ENCODE data around the gene VPS16. TPM values are rescaled to one million over a fixed set of nuclear protein-coding genes. Genes with fewer than 3 reads are reported as not detected.

The VPS16 gene
- total RNA-seq, 2 experiments from 2014 or later, result 47.0 to 55.2 TPM

DNA sequence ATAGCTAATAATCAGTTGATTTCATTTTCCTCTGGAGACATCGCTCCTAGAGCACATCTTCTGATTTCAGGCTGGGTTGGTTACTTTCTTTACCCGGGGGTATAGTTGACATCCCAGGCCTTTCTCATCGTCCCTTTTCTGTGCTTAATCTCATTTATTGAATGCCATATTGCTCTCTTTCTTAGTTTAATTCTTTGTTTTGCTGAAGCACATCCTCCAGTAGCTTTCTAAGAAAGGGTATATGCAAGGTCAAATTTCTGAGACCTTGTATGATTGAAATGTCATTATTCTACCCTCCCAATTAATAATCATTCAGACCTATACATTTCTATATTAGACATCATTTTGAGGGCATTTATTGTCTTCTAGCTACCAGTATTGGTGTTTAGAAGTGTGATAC, 28.4 kb upstream of the VPS16 start:
- POLR2A ChIA-PET, result interaction anchor here (0.6 kb wide), 1 partner anchor 174 kb away, joined by 3 read pairs; no protein-coding TSS in a partner anchor
- no peaks in the 10 kb centered on the region for H3K4me1 Mint-ChIP-seq (ENCODE audit: low read depth)
- DNase-seq (no peak), ATAC-seq (no peak)
- H3K27ac Mint-ChIP-seq, result no peak overlapping the region
- peaks cover 6% of the 10 kb centered on the region for H3K9me3 Mint-ChIP-seq (ENCODE audit: insufficient read depth)
- no peak overlapping the region for H3K4me3 Mint-ChIP-seq
- H3K36me3 Mint-ChIP-seq (ENCODE audit: low read depth), result no peaks in the 10 kb centered on the region
- peaks cover 47% of the 10 kb centered on the region for H3K27me3 Mint-ChIP-seq (ENCODE audit: low read depth)
- CTCF ChIA-PET, result no interaction called here

DNA sequence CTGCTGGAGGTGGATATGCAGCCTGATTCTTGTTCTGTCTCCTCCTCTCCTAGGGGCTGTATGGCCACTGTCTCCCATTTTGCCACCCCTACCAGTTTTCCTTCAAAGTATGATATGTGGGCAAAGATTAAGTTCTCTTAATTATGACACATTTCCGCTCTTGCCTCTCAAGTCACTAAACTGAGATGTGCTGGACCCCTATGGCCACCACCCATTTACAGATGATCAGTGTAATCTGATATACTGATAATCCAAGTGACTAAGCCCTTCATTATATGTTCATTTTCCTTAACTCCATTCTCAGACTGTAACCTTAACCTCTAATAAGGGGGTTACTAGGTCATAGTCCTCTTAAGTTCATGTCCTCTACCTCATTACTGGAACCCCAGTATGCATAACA, 26.5 kb upstream of the VPS16 start:
- no peak overlapping the region for H3K27ac Mint-ChIP-seq
- H3K4me3 Mint-ChIP-seq, result no peak overlapping the region
- peaks cover 52% of the 10 kb centered on the region for H3K27me3 Mint-ChIP-seq (ENCODE audit: low read depth)
- ChIA-PET CTCF (interaction anchor here (0.6 kb wide), 1 partner anchor 47 kb away, joined by 4 read pairs; no protein-coding TSS in a partner anchor), POLR2A (no interaction called here)
- peaks cover 6% of the 10 kb centered on the region for H3K9me3 Mint-ChIP-seq (ENCODE audit: insufficient read depth)
- DNase-seq (no peak), ATAC-seq (no peak)
- H3K4me1 Mint-ChIP-seq (ENCODE audit: low read depth), result peaks cover 4% of the 10 kb centered on the region
- no peaks in the 10 kb centered on the region for H3K36me3 Mint-ChIP-seq (ENCODE audit: low read depth)

DNA sequence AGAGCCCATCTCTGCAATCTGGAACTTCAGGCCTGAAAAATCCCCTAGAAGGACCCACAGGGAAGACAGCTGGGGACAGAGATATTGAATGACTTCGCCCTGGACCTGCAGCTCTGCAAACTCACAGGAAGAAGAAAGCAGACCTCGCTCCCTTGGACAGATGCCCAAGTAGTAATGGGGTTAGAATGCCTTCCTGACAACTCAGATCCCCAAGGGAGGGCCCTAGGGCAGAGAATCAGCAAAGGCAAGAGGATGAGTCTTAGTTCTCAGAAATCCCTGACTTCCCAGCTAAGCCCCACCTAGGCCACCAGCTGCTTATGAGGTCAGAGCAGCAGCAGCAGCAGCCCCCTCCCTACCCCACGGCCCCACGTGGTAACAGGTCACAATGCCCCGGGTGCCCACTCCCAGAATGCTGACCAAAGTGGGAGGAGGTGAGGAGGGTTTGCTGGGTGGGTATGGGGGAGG, 25.9 kb upstream of the VPS16 start, which contains the start of gene C20orf141:
Gene C20orf141, plus strand, starts transcription at position 401 of the 465 bp plus-strand sequence. CDS start 198 bp downstream, outside the sequence.
- no peaks in the 10 kb centered on the region for H3K36me3 Mint-ChIP-seq (ENCODE audit: low read depth)

DNA sequence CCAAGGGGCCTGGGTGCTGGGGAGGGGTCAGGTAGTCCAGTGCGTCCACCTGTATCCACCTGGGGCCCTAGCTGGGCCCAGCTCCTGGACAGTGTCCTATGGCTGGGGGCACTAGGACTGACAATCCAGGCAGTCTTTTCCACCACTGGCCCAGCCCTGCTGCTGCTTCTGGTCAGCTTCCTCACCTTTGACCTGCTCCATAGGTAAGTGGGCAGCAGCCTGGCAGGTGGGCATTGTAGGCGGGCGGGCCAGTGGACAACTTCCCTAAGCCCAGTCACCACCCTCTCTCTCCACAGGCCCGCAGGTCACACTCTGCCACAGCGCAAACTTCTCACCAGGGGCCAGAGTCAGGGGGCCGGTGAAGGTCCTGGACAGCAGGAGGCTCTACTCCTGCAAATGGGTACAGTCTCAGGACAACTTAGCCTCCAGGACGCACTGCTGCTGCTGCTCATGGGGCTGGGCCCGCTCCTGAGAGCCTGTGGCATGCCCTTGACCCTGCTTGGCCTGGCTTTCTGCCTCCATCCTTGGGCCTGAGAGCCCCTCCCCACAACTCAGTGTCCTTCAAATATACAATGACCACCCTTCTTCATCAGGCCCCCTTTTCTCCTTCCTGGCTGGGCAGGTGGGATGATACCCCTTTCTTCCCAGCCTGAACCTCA, 25.2 kb upstream of the VPS16 start:
- ChIA-PET POLR2A (no interaction called here), CTCF (no interaction called here)
- Mint-ChIP-seq H3K36me3 (ENCODE audit: low read depth) (no peaks in the 10 kb centered on the region), H3K27me3 (ENCODE audit: low read depth) (peaks cover 60% of the 10 kb centered on the region), H3K27ac (no peak overlapping the region), H3K4me1 (ENCODE audit: low read depth) (peaks cover 6% of the 10 kb centered on the region), H3K9me3 (ENCODE audit: insufficient read depth) (peaks cover 6% of the 10 kb centered on the region), H3K4me3 (no peak overlapping the region)
- no peak for ATAC-seq
- DNase-seq, result no peak

More for the DNA sequence above, 25.9 kb upstream of the VPS16 start, which contains the start of gene C20orf141:
- H3K4me3 Mint-ChIP-seq, result no peak within 1 kb of the TSS
- H3K4me1 Mint-ChIP-seq (ENCODE audit: low read depth), result peaks cover 4% of the 10 kb centered on the region
- H3K9me3 Mint-ChIP-seq (ENCODE audit: insufficient read depth), result peaks cover 6% of the 10 kb centered on the region
- ChIA-PET CTCF (no interaction called here), POLR2A (no interaction called here)
- no peak within 1 kb of the TSS for H3K27ac Mint-ChIP-seq
- H3K27me3 Mint-ChIP-seq (ENCODE audit: low read depth), result peaks cover 54% of the 10 kb centered on the region
- DNase-seq, result no peak
- ATAC-seq, result no peak

DNA sequence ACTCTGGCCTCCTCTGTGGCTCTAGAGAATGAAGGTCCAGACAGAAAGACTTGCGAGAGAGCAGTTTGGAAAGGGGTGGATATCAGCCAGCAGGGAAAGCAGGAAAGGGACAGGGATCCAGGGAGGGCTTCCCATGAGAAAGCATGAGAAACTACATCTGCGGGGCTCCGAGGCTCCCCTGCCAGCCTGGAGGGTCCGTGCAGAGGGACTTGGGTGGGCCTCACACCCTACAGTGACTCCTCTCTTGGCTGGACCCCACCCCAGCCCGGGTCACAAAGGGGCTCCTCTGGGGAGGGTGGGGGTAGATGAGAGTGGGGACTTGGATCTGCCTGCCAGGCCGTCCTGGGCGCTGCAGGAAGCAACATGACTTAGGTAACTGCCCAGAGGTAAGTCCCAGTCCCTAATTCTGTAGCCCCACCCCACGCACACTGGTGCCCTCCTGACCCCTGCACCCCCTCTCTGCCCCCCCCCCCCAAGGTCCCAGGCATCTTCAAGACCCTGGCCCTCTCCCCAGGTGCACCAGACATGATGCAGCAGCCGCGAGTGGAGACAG, 24.4 kb upstream of the VPS16 start, which contains the start of gene TMEM239:
Gene TMEM239, plus strand, starts transcription at position 335 of the 553 bp plus-strand sequence. Its CDS starts 191 bp downstream, at position 526.
- H3K27ac Mint-ChIP-seq, result no peak within 1 kb of the TSS
- H3K27me3 Mint-ChIP-seq (ENCODE audit: low read depth), result peaks cover 61% of the 10 kb centered on the region
- no peak within 1 kb of the TSS for H3K4me3 Mint-ChIP-seq
- ChIA-PET CTCF (no interaction called here), POLR2A (no interaction called here)
- H3K9me3 Mint-ChIP-seq (ENCODE audit: insufficient read depth), result peaks cover 6% of the 10 kb centered on the region
- DNase-seq (no peak), ATAC-seq (no peak)
- peaks cover 8% of the 10 kb centered on the region for H3K4me1 Mint-ChIP-seq (ENCODE audit: low read depth)
- H3K36me3 Mint-ChIP-seq (ENCODE audit: low read depth), result no peaks in the 10 kb centered on the region

DNA sequence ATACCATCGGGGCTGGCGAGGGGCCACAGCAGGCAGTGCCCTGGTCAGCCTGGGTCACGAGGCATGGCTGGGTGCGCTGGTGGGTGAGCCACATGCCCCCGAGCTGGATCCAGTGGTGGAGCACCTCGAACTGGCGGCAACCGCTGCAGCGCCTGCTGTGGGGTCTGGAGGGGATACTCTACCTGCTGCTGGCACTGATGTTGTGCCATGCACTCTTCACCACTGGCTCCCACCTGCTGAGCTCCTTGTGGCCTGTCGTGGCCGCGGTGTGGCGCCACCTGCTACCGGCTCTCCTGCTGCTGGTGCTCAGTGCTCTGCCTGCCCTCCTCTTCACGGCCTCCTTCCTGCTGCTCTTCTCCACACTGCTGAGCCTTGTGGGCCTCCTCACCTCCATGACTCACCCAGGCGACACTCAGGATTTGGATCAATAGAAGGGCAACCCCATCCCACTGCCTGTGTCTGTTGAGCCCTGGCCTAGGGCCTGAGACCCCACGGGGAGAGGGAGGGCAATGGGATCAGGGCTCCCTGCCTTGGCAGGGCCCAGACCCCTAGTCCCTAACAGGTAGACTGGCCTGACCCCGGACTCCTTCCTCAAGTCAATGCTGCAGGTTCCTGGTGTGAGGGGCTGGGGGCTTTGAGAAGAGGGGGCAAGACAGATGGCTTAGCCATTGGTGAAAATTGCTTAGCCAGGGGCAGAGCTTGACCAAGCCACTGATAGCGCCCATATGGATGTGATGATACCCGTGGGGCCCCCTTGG, 23.8 kb upstream of the VPS16 start:
- Mint-ChIP-seq H3K27me3 (ENCODE audit: low read depth) (peaks cover 61% of the 10 kb centered on the region), H3K9me3 (ENCODE audit: insufficient read depth) (peaks cover 6% of the 10 kb centered on the region), H3K36me3 (ENCODE audit: low read depth) (no peaks in the 10 kb centered on the region), H3K27ac (no peak overlapping the region), H3K4me1 (ENCODE audit: low read depth) (peaks cover 13% of the 10 kb centered on the region), H3K4me3 (no peak overlapping the region)
- POLR2A ChIA-PET, result interaction anchor here (0.7 kb wide), 1 partner anchor 770 kb away, joined by 3 read pairs; no protein-coding TSS in a partner anchor
- ATAC-seq, result peak; percentile 56
- DNase-seq, result no peak
- CTCF ChIA-PET, result no interaction called here

DNA sequence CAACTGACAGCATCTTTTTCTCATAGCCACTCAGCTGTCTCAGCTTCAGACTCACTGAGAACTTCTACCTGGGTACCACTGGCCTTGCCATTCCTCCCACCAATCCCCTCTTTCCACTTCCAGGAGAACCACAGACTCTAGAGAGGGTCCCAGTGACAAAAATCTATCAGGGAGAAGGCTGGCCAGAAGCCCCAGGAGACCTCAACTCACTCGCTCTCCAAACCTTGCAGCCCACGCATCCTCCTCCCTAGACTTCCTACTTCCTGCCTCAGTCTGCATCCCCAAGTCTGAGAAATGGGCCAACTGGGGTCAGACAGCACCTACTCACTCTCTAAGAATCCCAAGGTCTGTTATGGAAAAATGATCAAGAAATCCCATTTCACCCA, 23.2 kb upstream of the VPS16 start:
- POLR2A ChIA-PET, result interaction anchor here (1.0 kb wide), 1 partner anchor 23 kb away, joined by 4 read pairs; the partner anchor contains the start of genes PCED1A and VPS16
- CTCF ChIA-PET, result no interaction called here
- Mint-ChIP-seq H3K27me3 (ENCODE audit: low read depth) (peaks cover 56% of the 10 kb centered on the region), H3K9me3 (ENCODE audit: insufficient read depth) (peaks cover under 1% of the 10 kb centered on the region), H3K36me3 (ENCODE audit: low read depth) (no peaks in the 10 kb centered on the region), H3K27ac (no peak overlapping the region), H3K4me1 (ENCODE audit: low read depth) (peaks cover 18% of the 10 kb centered on the region), H3K4me3 (no peak overlapping the region)
- no peak for ATAC-seq
- DNase-seq, result no peak

DNA sequence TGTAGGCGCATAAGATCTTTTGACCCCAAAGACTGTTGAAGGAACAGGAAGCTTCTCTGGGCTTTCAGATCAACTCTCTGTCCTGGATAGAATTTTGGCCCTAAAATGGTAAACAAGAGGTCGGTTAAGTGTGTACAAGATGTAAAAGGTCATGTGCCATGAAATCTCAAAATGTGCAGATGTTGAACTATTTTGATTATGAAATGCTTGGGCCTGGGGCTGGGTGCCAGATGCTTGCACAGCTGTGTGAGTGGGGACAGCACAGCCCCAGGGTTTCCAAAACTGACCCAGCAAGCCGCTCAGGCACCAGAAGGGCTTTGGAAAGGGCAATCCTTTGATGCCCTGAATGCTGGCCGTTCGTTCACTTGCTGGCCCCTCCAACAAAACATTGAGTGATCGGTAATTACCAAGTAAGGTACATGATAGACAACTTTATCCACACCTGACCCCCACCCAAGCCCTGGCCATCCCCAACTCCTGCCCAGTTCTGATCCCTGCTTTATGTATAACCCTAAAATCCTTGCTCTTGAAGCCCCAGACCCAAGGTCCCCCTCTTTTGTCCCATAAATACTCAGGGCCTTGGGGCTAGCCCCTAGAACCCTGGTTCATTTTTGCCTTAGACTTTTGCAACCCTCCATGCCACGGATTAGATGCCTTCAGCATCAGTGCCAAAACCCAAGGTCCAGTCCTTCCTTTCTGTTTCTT, 22.5 kb upstream of the VPS16 start:
- peaks cover 51% of the 10 kb centered on the region for H3K27me3 Mint-ChIP-seq (ENCODE audit: low read depth)
- H3K4me1 Mint-ChIP-seq (ENCODE audit: low read depth), result peaks cover 18% of the 10 kb centered on the region
- H3K9me3 Mint-ChIP-seq (ENCODE audit: insufficient read depth), result no peaks in the 10 kb centered on the region
- ATAC-seq (no peak), DNase-seq (no peak)
- H3K27ac Mint-ChIP-seq, result no peak overlapping the region
- no peak overlapping the region for H3K4me3 Mint-ChIP-seq
- ChIA-PET POLR2A (interaction anchor here (1.0 kb wide), 1 partner anchor 22 kb away, joined by 4 read pairs; the partner anchor contains the start of genes PCED1A and VPS16), CTCF (no interaction called here)
- no peaks in the 10 kb centered on the region for H3K36me3 Mint-ChIP-seq (ENCODE audit: low read depth)

DNA sequence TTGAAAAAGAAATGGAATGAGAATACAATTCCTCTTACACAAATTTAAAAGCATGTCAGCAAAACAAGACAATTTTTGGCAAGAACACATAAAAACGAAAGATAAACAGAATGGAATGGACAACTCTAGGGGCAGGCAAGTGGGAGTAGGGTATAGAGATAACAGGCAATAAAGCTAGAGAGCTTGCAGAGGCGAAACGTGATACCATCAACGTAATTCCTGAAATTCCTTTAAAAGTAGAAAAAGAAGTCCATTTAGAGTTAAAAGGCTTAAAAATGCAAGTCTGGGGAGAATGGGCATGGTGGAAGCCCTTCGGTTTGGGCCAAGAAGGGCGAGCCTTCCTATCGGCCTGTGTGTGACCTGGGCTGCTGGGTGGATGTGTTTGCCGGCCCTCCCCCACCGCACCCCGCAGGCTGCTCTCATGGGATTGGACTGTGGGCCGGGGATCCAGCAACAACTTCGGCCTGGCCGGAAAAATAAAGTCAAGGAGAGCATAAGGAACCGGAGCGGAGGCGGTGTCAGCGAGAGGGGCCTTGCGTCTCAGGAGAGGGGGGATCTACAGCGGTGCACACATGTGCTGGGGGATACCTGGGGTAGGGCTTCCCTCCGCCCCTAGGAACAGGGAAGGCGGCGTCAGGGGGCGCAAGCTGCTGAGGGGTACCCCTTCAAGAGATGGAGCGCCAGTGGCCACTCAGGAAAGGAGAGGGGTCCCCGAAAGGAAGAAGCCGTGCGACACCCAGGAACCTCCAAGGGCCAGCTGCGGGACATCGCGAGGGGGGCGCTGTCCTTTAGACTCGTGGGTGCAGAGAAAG, 20.3 kb upstream of the VPS16 start:
- Mint-ChIP-seq H3K36me3 (ENCODE audit: low read depth) (no peaks in the 10 kb centered on the region), H3K27me3 (ENCODE audit: low read depth) (peaks cover 38% of the 10 kb centered on the region), H3K4me3 (no peak overlapping the region), H3K9me3 (ENCODE audit: insufficient read depth) (no peaks in the 10 kb centered on the region), H3K4me1 (ENCODE audit: low read depth) (peaks cover 18% of the 10 kb centered on the region), H3K27ac (no peak overlapping the region)
- ChIA-PET POLR2A (no interaction called here), CTCF (no interaction called here)
- no peak for DNase-seq
- ATAC-seq, result no peak

DNA sequence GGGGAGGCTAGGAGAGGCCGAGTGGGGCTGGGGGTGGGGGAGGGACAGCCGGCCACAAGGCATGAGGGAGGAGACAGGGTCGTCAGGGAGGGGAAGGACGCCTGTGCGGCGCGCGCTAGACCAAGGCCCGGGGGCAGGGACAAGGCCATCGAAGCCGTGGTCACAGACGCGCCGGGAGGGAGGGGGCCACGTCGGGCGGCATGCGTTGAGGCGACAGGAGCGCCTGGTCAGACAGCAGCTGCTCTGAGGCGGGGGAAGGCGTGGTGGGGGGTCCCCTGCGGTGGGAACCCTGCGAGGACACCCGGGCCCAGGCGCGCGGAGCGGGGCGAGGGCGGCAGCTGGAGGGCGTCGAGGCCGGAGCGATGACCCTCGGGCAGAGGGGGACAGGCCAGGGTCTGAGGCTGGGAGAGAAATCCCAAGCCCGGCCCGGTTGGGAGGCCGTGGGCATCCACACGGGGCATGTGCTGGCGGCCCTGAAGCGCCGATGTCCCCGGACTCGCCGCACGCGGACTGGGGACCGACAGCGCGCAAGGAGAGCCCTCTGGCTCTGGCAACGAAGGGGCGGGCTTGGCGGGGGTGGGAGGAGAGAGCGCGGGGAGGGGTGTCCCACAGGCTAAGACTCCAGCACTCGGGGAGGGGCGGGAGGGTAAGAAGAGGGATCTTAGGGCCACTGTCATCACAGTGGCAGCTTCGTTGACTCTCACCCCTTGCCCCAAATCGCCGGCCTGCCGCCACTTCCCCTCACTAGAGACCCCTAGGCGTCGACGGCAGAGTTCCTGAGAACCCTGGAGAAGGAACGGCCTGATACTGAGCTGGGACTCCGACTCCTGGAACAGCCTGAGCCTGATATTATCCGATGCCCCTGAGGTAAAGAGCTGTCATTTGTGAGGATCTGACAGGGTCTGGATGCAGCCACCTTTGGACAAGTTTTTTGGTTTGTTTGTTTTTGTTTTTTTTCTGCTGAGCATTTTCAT, 19.4 kb upstream of the VPS16 start:
- ATAC-seq (peak; percentile 16), DNase-seq (no peak)
- Mint-ChIP-seq H3K4me3 (peak overlapping the region; percentile 40), H3K27me3 (ENCODE audit: low read depth) (peaks cover 39% of the 10 kb centered on the region), H3K27ac (no peak overlapping the region), H3K4me1 (ENCODE audit: low read depth) (peaks cover 24% of the 10 kb centered on the region), H3K36me3 (ENCODE audit: low read depth) (no peaks in the 10 kb centered on the region), H3K9me3 (ENCODE audit: insufficient read depth) (no peaks in the 10 kb centered on the region)
- ChIA-PET POLR2A (no interaction called here), CTCF (interaction anchor here (0.6 to 1.6 kb wide), 5 partner anchors 11 to 45 kb away, joined by 3 to 6 read pairs (median 4); no protein-coding TSS in a partner anchor)

Data from activated CD8-positive, alpha-beta T cell treated with anti-CD3 and anti-CD28 coated beads, Interleukin-2, amount 10 ng/mL, durations not matched to agents 7 days and 5 days (primary cell).